ENCODE measurements around the gene SMIM35.

The SMIM35 gene

DNA sequence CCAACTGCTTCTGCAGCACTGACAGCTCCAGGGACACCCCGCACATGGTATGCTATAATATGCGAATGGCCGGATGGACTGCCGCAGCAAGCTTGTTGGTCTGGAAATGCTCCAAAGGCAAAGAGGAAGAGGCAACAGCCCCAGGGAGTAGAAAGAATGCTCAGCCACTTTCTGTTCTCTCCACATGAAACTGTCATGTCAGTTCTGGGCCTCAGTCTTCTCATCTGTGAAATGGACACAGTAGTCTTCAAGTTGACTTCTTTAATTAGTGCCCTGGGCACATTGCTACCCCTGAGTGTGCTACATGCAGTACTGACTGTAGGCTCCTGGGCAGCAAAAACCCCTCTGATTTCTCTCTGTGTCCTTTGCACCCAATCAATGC is 80.6 kb downstream of the SMIM35 start:
- peaks cover 19% of the 10 kb centered on the region for H3K36me3 Mint-ChIP-seq (ENCODE audit: low read depth)
- H3K4me3 Mint-ChIP-seq = no peak overlapping the region
- DNase-seq = no peak
- H3K4me1 Mint-ChIP-seq (ENCODE audit: low read depth) = peaks cover 98% of the 10 kb centered on the region
- H3K27ac Mint-ChIP-seq = peak overlapping the region; percentile 99
- peaks cover 9% of the 10 kb centered on the region for H3K9me3 Mint-ChIP-seq
- H3K27me3 Mint-ChIP-seq = no peaks in the 10 kb centered on the region

DNA sequence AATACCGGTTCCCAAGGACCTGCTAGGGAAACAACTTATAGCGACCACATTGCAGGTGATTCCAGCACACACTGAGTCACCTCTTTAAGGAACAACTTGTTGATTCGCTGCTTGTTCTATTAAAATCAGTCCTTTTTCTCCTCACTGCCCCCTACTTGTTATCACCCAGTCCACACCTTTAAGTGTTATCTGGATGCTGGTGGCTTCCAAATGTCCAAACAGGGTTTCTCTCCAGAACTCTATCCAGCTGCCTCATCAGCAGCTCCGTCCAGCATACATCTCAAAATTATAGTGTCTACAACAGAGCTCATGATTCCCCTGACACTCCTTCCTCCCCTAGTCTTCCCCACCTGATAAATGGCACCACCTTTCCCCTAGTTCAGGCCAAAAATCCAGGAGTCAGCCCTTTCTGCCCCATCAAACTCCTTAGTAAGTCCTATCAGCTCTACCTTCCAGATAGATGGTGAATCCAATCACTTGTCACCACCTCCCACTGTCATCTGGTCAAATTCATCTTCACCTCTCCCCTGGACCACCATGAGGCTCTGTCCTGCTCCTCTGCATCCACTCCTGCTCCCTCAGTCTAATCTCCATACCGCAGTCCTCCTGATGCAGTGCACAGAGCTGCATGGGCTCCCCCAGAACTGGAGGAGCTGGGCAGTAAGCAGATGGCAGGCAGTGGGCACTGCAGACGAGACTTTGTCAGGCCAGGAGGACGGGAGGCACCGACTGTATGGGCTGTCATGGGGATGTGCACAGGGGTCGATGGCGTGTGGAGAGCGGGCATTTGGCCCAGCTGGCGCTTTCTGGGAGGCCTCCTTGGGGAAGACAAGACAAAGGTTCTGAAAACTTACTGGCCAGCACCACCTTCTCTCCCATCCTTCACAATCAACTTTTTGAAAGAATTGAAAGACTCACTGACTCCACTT is 81.3 kb downstream of the SMIM35 start:
- Mint-ChIP-seq H3K4me1 (ENCODE audit: low read depth) (peaks cover 100% of the 10 kb centered on the region), H3K4me3 (no peak overlapping the region), H3K9me3 (peaks cover 9% of the 10 kb centered on the region), H3K27ac (peak overlapping the region; percentile 99), H3K36me3 (ENCODE audit: low read depth) (peaks cover 25% of the 10 kb centered on the region), H3K27me3 (no peaks in the 10 kb centered on the region)
- no peak for DNase-seq

DNA sequence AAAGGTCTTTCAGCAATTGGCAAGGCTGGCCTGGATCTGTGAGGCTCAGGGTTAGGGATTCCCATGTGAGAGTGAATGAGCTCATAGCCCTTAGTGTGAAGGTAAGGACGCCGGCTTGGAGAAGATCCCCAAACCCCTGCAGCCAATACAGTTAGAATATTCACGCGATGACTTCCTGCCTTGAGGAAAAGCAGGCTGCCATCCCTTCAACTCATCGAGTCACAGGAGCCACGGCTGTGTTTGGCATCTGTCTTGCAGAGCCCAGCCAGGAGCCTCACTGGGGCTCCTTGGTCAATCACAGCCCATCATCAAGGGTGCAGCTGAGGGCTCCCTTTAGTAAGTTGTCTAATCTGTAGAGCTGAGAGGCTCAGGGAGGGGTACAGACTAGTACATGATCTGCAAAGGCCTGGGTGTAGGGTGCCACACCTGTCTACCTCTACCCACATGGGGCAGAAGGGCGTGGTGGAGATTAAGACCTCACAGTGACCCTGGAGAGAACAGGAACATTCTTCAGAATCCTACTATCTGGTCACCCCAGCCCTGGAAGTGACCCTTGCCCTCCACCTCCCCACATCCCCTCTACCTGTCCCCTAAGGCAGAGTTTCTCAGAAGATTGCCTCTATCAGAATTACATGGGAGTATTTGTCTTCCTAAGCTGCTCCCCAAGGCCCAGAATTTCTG is 82.1 kb downstream of the SMIM35 start:
- no peaks in the 10 kb centered on the region for H3K27me3 Mint-ChIP-seq
- no peak overlapping the region for H3K4me3 Mint-ChIP-seq
- no peak for DNase-seq
- peaks cover 100% of the 10 kb centered on the region for H3K4me1 Mint-ChIP-seq (ENCODE audit: low read depth)
- peaks cover 9% of the 10 kb centered on the region for H3K9me3 Mint-ChIP-seq
- H3K36me3 Mint-ChIP-seq (ENCODE audit: low read depth) = peaks cover 33% of the 10 kb centered on the region
- peak overlapping the region; percentile 99 for H3K27ac Mint-ChIP-seq

DNA sequence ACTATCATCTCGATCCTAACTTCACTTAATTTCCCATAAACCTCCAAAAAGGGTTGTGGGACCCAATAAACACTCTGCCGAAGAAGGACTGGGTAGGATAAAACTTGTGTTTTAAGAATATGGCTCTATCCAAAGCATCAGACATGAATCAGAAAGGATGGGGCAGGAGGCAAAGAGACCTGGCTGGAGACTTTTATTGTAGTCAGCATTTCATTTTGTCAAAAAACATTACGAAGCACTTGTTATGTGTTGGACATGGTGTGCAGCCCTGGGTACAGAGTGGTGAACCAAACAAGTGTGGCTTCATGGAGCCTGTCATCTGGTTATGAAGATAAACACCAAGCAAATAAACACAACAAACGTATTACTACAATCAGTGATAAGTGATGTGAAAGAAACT is 83.3 kb downstream of the SMIM35 start:
- Mint-ChIP-seq H3K9me3 (peaks cover 9% of the 10 kb centered on the region), H3K36me3 (ENCODE audit: low read depth) (peaks cover 46% of the 10 kb centered on the region), H3K4me1 (ENCODE audit: low read depth) (peaks cover 99% of the 10 kb centered on the region), H3K27ac (peak overlapping the region; percentile 99), H3K27me3 (no peaks in the 10 kb centered on the region), H3K4me3 (peak overlapping the region; percentile 64)
- DNase-seq = no peak

- peak; percentile 76 for DNase-seq
- Mint-ChIP-seq H3K4me1 (ENCODE audit: low read depth) (peaks cover 99% of the 10 kb centered on the region), H3K4me3 (peak overlapping the region; percentile 64), H3K27me3 (no peaks in the 10 kb centered on the region), H3K9me3 (peaks cover 9% of the 10 kb centered on the region), H3K27ac (peak overlapping the region; percentile 99), H3K36me3 (ENCODE audit: low read depth) (peaks cover 52% of the 10 kb centered on the region)
These were observed 84.0 kb downstream of the SMIM35 start for GRCh38 chr11:118002541-118003423.

- peaks cover 99% of the 10 kb centered on the region for H3K4me1 Mint-ChIP-seq (ENCODE audit: low read depth)
- peaks cover 9% of the 10 kb centered on the region for H3K9me3 Mint-ChIP-seq
- peak; percentile 68 for DNase-seq
- H3K4me3 Mint-ChIP-seq = peak overlapping the region; percentile 64
- H3K36me3 Mint-ChIP-seq (ENCODE audit: low read depth) = peaks cover 59% of the 10 kb centered on the region
- H3K27me3 Mint-ChIP-seq = no peaks in the 10 kb centered on the region
- peak overlapping the region; percentile 99 for H3K27ac Mint-ChIP-seq
These were observed 84.7 kb downstream of the SMIM35 start for GRCh38 chr11:118002010-118002540.

- Mint-ChIP-seq H3K27me3 (no peaks in the 10 kb centered on the region), H3K36me3 (ENCODE audit: low read depth) (peaks cover 65% of the 10 kb centered on the region), H3K27ac (peak overlapping the region; percentile 99), H3K9me3 (peaks cover 9% of the 10 kb centered on the region), H3K4me1 (ENCODE audit: low read depth) (peaks cover 99% of the 10 kb centered on the region), H3K4me3 (peak overlapping the region; percentile 64)
- DNase-seq = no peak
These were observed 85.2 kb downstream of the SMIM35 start for GRCh38 chr11:118001494-118001971.

- peak overlapping the region; percentile 99 for H3K27ac Mint-ChIP-seq
- H3K4me3 Mint-ChIP-seq = no peak overlapping the region
- peaks cover 72% of the 10 kb centered on the region for H3K36me3 Mint-ChIP-seq (ENCODE audit: low read depth)
- no peak for DNase-seq
- peaks cover 99% of the 10 kb centered on the region for H3K4me1 Mint-ChIP-seq (ENCODE audit: low read depth)
- no peaks in the 10 kb centered on the region for H3K27me3 Mint-ChIP-seq
- peaks cover 9% of the 10 kb centered on the region for H3K9me3 Mint-ChIP-seq
These were observed 85.9 kb downstream of the SMIM35 start for GRCh38 chr11:118000850-118001228.

DNA sequence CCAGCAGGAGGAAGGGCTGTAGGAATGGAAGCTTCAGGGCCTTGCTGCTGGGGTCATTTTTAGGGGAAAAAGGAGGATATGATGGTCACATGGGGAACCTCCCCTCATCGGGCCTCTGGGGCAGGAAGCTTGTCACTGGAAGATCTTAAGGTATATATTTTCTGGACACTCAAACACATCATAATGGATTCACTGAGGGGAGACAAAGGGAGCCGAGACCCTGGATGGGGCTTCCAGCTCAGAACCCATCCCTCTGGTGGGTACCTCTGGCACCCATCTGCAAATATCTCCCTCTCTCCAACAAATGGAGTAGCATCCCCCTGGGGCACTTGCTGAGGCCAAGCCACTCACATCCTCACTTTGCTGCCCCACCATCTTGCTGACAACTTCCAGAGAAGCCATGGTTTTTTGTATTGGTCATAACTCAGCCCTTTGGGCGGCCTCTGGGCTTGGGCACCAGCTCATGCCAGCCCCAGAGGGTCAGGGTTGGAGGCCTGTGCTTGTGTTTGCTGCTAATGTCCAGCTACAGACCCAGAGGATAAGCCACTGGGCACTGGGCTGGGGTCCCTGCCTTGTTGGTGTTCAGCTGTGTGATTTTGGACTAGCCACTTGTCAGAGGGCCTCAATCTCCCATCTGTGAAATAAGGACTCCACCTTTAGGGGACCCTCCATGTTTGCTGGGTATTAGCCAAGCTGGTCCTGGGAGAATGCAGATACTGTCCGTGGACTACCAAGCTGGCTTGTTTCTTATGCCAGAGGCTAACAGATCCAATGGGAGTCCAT is 86.5 kb downstream of the SMIM35 start:
- H3K27ac Mint-ChIP-seq = peak overlapping the region; percentile 99
- H3K4me1 Mint-ChIP-seq (ENCODE audit: low read depth) = peaks cover 99% of the 10 kb centered on the region
- H3K9me3 Mint-ChIP-seq = peaks cover 9% of the 10 kb centered on the region
- peaks cover 78% of the 10 kb centered on the region for H3K36me3 Mint-ChIP-seq (ENCODE audit: low read depth)
- no peak for DNase-seq
- no peaks in the 10 kb centered on the region for H3K27me3 Mint-ChIP-seq
- H3K4me3 Mint-ChIP-seq = no peak overlapping the region

DNA sequence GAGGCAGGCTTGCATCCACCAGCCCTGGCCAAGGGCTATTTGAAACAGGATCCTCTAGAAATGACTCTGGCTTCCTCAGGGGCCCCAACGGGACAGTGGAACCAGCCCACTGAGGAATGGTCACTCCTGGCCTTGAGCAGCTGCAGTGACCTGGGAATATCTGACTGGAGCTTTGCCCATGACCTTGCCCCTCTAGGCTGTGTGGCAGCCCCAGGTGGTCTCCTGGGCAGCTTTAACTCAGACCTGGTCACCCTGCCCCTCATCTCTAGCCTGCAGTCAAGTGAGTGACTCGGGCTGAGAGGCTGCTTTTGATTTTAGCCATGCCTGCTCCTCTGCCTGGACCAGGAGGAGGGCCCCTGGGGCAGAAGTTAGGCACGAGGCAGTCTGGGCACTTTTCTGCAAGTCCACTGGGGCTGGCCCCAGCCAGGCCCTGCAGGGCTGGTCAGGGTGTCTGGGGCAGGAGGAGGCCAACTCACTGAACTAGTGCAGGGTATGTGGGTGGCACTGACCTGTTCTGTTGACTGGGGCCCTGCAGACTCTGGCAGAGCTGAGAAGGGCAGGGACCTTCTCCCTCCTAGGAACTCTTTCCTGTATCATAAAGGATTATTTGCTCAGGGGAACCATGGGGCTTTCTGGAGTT is 87.3 kb downstream of the SMIM35 start:
- peak; percentile 34 for DNase-seq
- Mint-ChIP-seq H3K4me1 (ENCODE audit: low read depth) (peaks cover 99% of the 10 kb centered on the region), H3K9me3 (peaks cover 9% of the 10 kb centered on the region), H3K27ac (peak overlapping the region; percentile 79), H3K4me3 (no peak overlapping the region), H3K27me3 (no peaks in the 10 kb centered on the region), H3K36me3 (ENCODE audit: low read depth) (peaks cover 85% of the 10 kb centered on the region)

DNA sequence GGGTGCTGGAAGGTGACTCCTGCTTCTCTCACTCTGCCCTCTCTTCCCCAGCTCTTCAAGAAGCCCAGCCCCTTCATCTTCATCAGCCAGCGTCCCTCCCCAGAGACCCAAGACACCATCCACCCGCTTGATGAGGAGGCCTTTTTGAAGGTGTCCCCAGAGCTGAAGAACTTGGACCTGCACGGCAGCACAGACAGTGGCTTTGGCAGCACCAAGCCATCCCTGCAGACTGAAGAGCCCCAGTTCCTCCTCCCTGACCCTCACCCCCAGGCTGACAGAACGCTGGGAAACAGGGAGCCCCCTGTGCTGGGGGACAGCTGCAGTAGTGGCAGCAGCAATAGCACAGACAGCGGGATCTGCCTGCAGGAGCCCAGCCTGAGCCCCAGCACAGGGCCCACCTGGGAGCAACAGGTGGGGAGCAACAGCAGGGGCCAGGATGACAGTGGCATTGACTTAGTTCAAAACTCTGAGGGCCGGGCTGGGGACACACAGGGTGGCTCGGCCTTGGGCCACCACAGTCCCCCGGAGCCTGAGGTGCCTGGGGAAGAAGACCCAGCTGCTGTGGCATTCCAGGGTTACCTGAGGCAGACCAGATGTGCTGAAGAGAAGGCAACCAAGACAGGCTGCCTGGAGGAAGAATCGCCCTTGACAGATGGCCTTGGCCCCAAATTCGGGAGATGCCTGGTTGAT is 88.0 kb downstream of the SMIM35 start:
- Mint-ChIP-seq H3K4me3 (no peak overlapping the region), H3K27ac (peak overlapping the region; percentile 94), H3K4me1 (ENCODE audit: low read depth) (peaks cover 97% of the 10 kb centered on the region), H3K27me3 (no peaks in the 10 kb centered on the region), H3K36me3 (ENCODE audit: low read depth) (peaks cover 86% of the 10 kb centered on the region), H3K9me3 (peaks cover 4% of the 10 kb centered on the region)
- no peak for DNase-seq

- DNase-seq = peak; percentile 63
- Mint-ChIP-seq H3K27me3 (no peaks in the 10 kb centered on the region), H3K9me3 (no peaks in the 10 kb centered on the region), H3K4me1 (ENCODE audit: low read depth) (peaks cover 97% of the 10 kb centered on the region), H3K27ac (peak overlapping the region; percentile 94), H3K36me3 (ENCODE audit: low read depth) (peaks cover 88% of the 10 kb centered on the region), H3K4me3 (peak overlapping the region; percentile 13)
These were observed 88.8 kb downstream of the SMIM35 start for GRCh38 chr11:117997823-117998579.

All from activated T-cell treated with anti-CD3 and anti-CD28 coated beads, Interleukin-2, amount 50 U/mL, for 24 hours (primary cell).